Pancreas (tissue), 10 donors: Measurements from ENCODE around the gene TFAP2A. TPM values are rescaled to one million over a fixed set of nuclear protein-coding genes. Genes with fewer than 3 reads are reported as not detected.

Experiments
- ATAC-seq, 4 donors: fragments of 200-7000 bp; cut with Tn5 transposase; one replicate each; pipeline versions ENCODE4 v1.8.0 to v1.9.1; 2020; ENCODE audit warnings: mild to moderate bottlenecking in 4 of 4, moderate library complexity in 4 of 4
- DNase-seq, 6 donors: peaks; one replicate each; pipeline ENCODE4 v3.0.0-alpha.2; 2020
- FAIRE-seq: peaks from 2 replicates; lab custom pipeline; 2012; peaks lifted over from hg19 to GRCh38; lab: Jason Lieb, UNC
- H3K27ac ChIP-seq, 4 donors: fragments of 200-600 bp; sonication (generic); 1 replicate in 3 of 4; 2 replicates in 1 of 4; pipeline versions ENCODE4 v1.5.0 to v1.8.0; 2020
- H3K27me3 ChIP-seq, 4 donors: fragments of 200-600 bp; one replicate each; pipeline ENCODE4 v1.8.0; 2021
- H3K36me3 ChIP-seq, 3 donors: fragments of 200-600 bp; sonication (generic) in 1 of 3; one replicate each; pipeline versions ENCODE4 v1.5.0 to v1.8.0; 2020 to 2021
- H3K4me1 ChIP-seq, 3 donors: fragments of 200-600 bp; one replicate each; pipeline ENCODE4 v1.8.0; 2021
- H3K4me3 ChIP-seq, 4 donors: fragments of 200-600 bp; sonication (generic) in 2 of 4; one replicate each; pipeline versions ENCODE4 v1.5.0 to v1.8.0; 2020 to 2021
- H3K9me3 ChIP-seq, 4 donors: fragments of 200-600 bp; one replicate each; pipeline ENCODE4 v1.8.0; 2021
- CTCF ChIP-seq, 4 donors: fragments of 200-600 bp; sonication (generic) in 3 of 4; IDR thresholded peaks; one replicate each; pipeline versions ENCODE4 v1.5.0 to v1.8.0; 2021; ENCODE audit warnings: antibody characterized with exemption in 4 of 4
- WGBS, 2 donors: extraction: QIAGEN DNeasy Blood & Tissue Kit; methylation state at CpG; one replicate each; pipeline ENCODE4 v1.1.7; 2013; 5-methylcytosine and 5-hydroxymethylcytosine counted together
- intact Hi-C, 3 donors: fragments of 100-400 bp; cut with DNase I; formaldehyde crosslinking; loops; one replicate each; pipeline versions ENCODE4 v1.11.1 to v1.14.2; 2022
- polyA plus RNA-seq, 2 donors: library from polyadenylated mRNA; stranded (reverse); fragments of 200-250 nt; gene quantifications; one replicate each; pipeline ENCODE4 v1.2.3, GENCODE V29; 2013
- total RNA-seq, 6 donors: library from RNA; stranded (reverse); fragmentation: NEBNext Ultra II Directional in 4 of 6; extraction: Animal tissue kit (Norgen Biotek cat#: 25700) in 4 of 6; gene quantifications; one replicate each; pipeline versions ENCODE4 v1.2.1 to v1.2.4, GENCODE V29; 2021 to 2023
- donor health status: healthy with polysubstance abuse.
- donor health status: DM: no; HTN: no; CAD: no; lungs with moderate emphysema.
- donor health status: DM: no; HTN: no; CAD: no.
- donor health status: control.
- donor health status: control.
- donor health status: Bipolar disorder and iron deficiency.
- donor health status: DM: yes; HTN: yes; CAD: no.
- donor health status: DM: no; HTN: no; CAD: no.
- donor health status: DM: no; HTN: no; CAD: no.
- donor health status: DM: yes; HTN: yes; CAD: no.

The TFAP2A gene
- total and polyA plus RNA-seq, 8 donors: 0.12 to 1.3 (median 0.23) TPM

GRCh38 chr6:10408457-10408856 lies 6.4 kb downstream of the TFAP2A start:
- intact Hi-C loops: no loop called here
- no peak for DNase-seq
- no peak for ATAC-seq
- no peaks in the 10 kb centered on the region for H3K36me3 ChIP-seq
- no peak for FAIRE-seq
- 5 to 17% methylated on average over 1 of the region's 1 CpG for WGBS, 2 donors
- no peak overlapping the region for H3K27ac ChIP-seq
- H3K4me3 ChIP-seq: no peak overlapping the region
- no peak for TF ChIP-seq CTCF (IDR thresholded peaks at IDR 0.05)
- peaks cover 7 to 17% (median 14%) of the 10 kb centered on the region in 3 donors for H3K4me1 ChIP-seq
- H3K9me3 ChIP-seq: no peaks in the 10 kb centered on the region
- H3K27me3 ChIP-seq: peaks cover 3 to 54% (median 21%) of the 10 kb centered on the region in 4 donors

- H3K4me3 ChIP-seq: no peak overlapping the region
- no peak for TF ChIP-seq CTCF (IDR thresholded peaks at IDR 0.05)
- H3K36me3 ChIP-seq: no peaks in the 10 kb centered on the region
- intact Hi-C loops: no loop called here
- ATAC-seq: no peak
- peaks cover 3 to 47% (median 19%) of the 10 kb centered on the region in 4 donors for H3K27me3 ChIP-seq
- no peak for FAIRE-seq
- 17 to 26% methylated on average over 3 of the region's 3 CpGs for WGBS, 2 donors
- peaks cover 5 to 14% (median 11%) of the 10 kb centered on the region in 3 donors for H3K4me1 ChIP-seq
- no peaks in the 10 kb centered on the region for H3K9me3 ChIP-seq
- H3K27ac ChIP-seq: no peak overlapping the region
- no peak for DNase-seq
These were observed 7.2 kb downstream of the TFAP2A start for GRCh38 chr6:10407674-10408054.

GRCh38 chr6:10407018-10407673 lies 7.7 kb downstream of the TFAP2A start:
- Histone ChIP-seq H3K4me3 (no peak overlapping the region), H3K27ac (no peak overlapping the region), H3K9me3 (no peaks in the 10 kb centered on the region), H3K4me1 (peaks cover 5 to 14% (median 11%) of the 10 kb centered on the region in 3 donors), H3K27me3 (peaks cover 5 to 49% (median 21%) of the 10 kb centered on the region in 4 donors), H3K36me3 (no peaks in the 10 kb centered on the region)
- DNase-seq: no peak
- intact Hi-C loops: no loop called here
- 12 to 15% methylated on average over 7 of the region's 7 CpGs for WGBS, 2 donors
- FAIRE-seq: no peak
- no peak for TF ChIP-seq CTCF (IDR thresholded peaks at IDR 0.05)
- ATAC-seq: no peak

GRCh38 chr6:10406556-10406955 lies 8.3 kb downstream of the TFAP2A start:
- no peak for ATAC-seq
- no peak for TF ChIP-seq CTCF (IDR thresholded peaks at IDR 0.05)
- Histone ChIP-seq H3K4me3 (no peak overlapping the region), H3K9me3 (no peaks in the 10 kb centered on the region), H3K36me3 (no peaks in the 10 kb centered on the region), H3K4me1 (peaks cover 5 to 13% (median 7%) of the 10 kb centered on the region in 3 donors), H3K27ac (no peak overlapping the region), H3K27me3 (peaks cover 5 to 51% (median 21%) of the 10 kb centered on the region in 4 donors)
- no peak for DNase-seq
- 14 to 15% methylated on average over 1 of the region's 1 CpG for WGBS, 2 donors
- intact Hi-C loops: no loop called here
- FAIRE-seq: no peak

- FAIRE-seq (no peak), DNase-seq (no peak), ATAC-seq (no peak)
- WGBS, 2 donors: 18 to 24% methylated on average over 3 of the region's 3 CpGs
- Histone ChIP-seq H3K4me3 (no peak overlapping the region), H3K9me3 (no peaks in the 10 kb centered on the region), H3K36me3 (no peaks in the 10 kb centered on the region), H3K27me3 (peaks cover 2 to 53% (median 24%) of the 10 kb centered on the region in 4 donors), H3K4me1 (peaks cover 5 to 10% (median 5%) of the 10 kb centered on the region in 3 donors), H3K27ac (no peak overlapping the region)
- no peak for TF ChIP-seq CTCF (IDR thresholded peaks at IDR 0.05)
- intact Hi-C loops: no loop called here
These were observed 9.4 kb downstream of the TFAP2A start for GRCh38 chr6:10405513-10405900.
